ENCODE data around the gene MFAP5.

Gene MFAP5

GRCh38 chr12:8687846-8688601, 25.4 kb upstream of the MFAP5 start:
- peak; percentile 74 for DNase-seq (ENCODE audit: insufficient read length, low spot score)
- no peak for TF ChIP-seq POLR2A (IDR thresholded peaks at IDR 0.05; ENCODE audit: low read depth, low read length)
- FAIRE-seq, result peak; percentile 95

GRCh38 chr12:8685051-8685450, 22.4 kb upstream of the MFAP5 start:
- DNase-seq (ENCODE audit: insufficient read length, low spot score) (no peak), FAIRE-seq (no peak)
- TF ChIP-seq POLR2A (IDR thresholded peaks at IDR 0.05; ENCODE audit: low read depth, low read length), result no peak

- TF ChIP-seq POLR2A (IDR thresholded peaks at IDR 0.05; ENCODE audit: low read depth, low read length), result no peak
Measured at GRCh38 chr12:8681129-8681884, 18.7 kb upstream of the MFAP5 start.

GRCh38 chr12:8680533-8680932, 17.9 kb upstream of the MFAP5 start:
- FAIRE-seq, result no peak
- DNase-seq (ENCODE audit: insufficient read length, low spot score), result no peak
- no peak for TF ChIP-seq POLR2A (IDR thresholded peaks at IDR 0.05; ENCODE audit: low read depth, low read length)

More at GRCh38 chr12:8681129-8681884, 18.7 kb upstream of the MFAP5 start:
- FAIRE-seq (no peak), DNase-seq (ENCODE audit: insufficient read length, low spot score) (no peak)

GRCh38 chr12:8678661-8679111, 16.1 kb upstream of the MFAP5 start:
- FAIRE-seq (no peak), DNase-seq (ENCODE audit: insufficient read length, low spot score) (no peak)
- no peak for TF ChIP-seq POLR2A (IDR thresholded peaks at IDR 0.05; ENCODE audit: low read depth, low read length)

- TF ChIP-seq POLR2A (IDR thresholded peaks at IDR 0.05; ENCODE audit: low read depth, low read length), result no peak
- FAIRE-seq (no peak), DNase-seq (ENCODE audit: insufficient read length, low spot score) (no peak)
Measured at GRCh38 chr12:8677362-8677761, 14.7 kb upstream of the MFAP5 start.

- FAIRE-seq, result no peak
- TF ChIP-seq POLR2A (IDR thresholded peaks at IDR 0.05; ENCODE audit: low read depth, low read length), result no peak
- DNase-seq (ENCODE audit: insufficient read length, low spot score), result no peak
Measured at GRCh38 chr12:8676651-8677050, 14.0 kb upstream of the MFAP5 start.

- TF ChIP-seq POLR2A (IDR thresholded peaks at IDR 0.05; ENCODE audit: low read depth, low read length), result no peak
- FAIRE-seq, result no peak
- no peak for DNase-seq (ENCODE audit: insufficient read length, low spot score)
Measured at GRCh38 chr12:8675591-8676036, 13.0 kb upstream of the MFAP5 start.

- no peak for FAIRE-seq
- DNase-seq (ENCODE audit: insufficient read length, low spot score), result no peak
- TF ChIP-seq POLR2A (IDR thresholded peaks at IDR 0.05; ENCODE audit: low read depth, low read length), result no peak
Measured at GRCh38 chr12:8672381-8672780, 9.8 kb upstream of the MFAP5 start.

- TF ChIP-seq POLR2A (IDR thresholded peaks at IDR 0.05; ENCODE audit: low read depth, low read length), result no peak
- no peak for DNase-seq (ENCODE audit: insufficient read length, low spot score)
- no peak for FAIRE-seq
Measured at GRCh38 chr12:8668441-8668840, 5.8 kb upstream of the MFAP5 start.

- no peak for TF ChIP-seq POLR2A (IDR thresholded peaks at IDR 0.05; ENCODE audit: low read depth, low read length)
- FAIRE-seq (no peak), DNase-seq (ENCODE audit: insufficient read length, low spot score) (no peak)
Measured at GRCh38 chr12:8667270-8667669, 4.6 kb upstream of the MFAP5 start.

- DNase-seq (ENCODE audit: insufficient read length, low spot score), result no peak
- no peak for TF ChIP-seq POLR2A (IDR thresholded peaks at IDR 0.05; ENCODE audit: low read depth, low read length)
- FAIRE-seq, result no peak
Measured at GRCh38 chr12:8665759-8666158, 3.1 kb upstream of the MFAP5 start.

- no peak for TF ChIP-seq POLR2A (IDR thresholded peaks at IDR 0.05; ENCODE audit: low read depth, low read length)
- no peak for DNase-seq (ENCODE audit: insufficient read length, low spot score)
- no peak for FAIRE-seq
Measured at GRCh38 chr12:8664228-8664913, 1.7 kb upstream of the MFAP5 start.

- no peak for TF ChIP-seq POLR2A (IDR thresholded peaks at IDR 0.05; ENCODE audit: low read depth, low read length)
- DNase-seq (ENCODE audit: insufficient read length, low spot score) (no peak), FAIRE-seq (no peak)
Measured at GRCh38 chr12:8661751-8662150, 875 bp downstream of the MFAP5 start.
